ENCODE measurements around the gene FXYD5.

DNA sequence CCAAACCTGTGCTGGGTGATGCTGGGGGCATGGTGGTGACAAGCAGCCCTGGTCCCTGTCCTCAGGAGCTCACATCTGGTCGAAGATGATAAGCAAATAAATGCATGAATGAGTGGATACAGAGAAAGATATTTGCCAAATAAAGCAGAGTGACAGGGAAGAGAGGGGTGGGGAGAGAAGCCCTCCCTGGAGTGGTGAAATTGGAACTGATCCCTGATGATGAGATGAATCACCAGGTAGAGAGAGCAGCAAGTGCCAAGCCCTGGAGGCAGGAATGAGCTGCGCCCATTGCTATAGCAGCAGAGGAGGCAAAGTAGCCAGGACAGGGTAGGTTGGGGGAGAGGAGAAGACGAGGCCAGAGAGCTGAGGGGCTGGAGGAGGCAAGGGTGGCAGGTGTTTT is 13.7 kb downstream of the FXYD5 start:
- TF ChIP-seq GATA3 (IDR thresholded peaks at IDR 0.05; ENCODE audit: low read depth, low read length) (no peak), GATA2 (IDR thresholded peaks at IDR 0.05; ENCODE audit: low read depth, low read length) (peak; percentile 18; the same call in 1 of the 2 replicates)

Data from SH-SY5Y (cell line).